H1 (cell line): Measurements from ENCODE around the gene MPPED1. TPM values are rescaled to one million over a fixed set of nuclear protein-coding genes. Genes with fewer than 3 reads are reported as not detected.

Experiments
- HDAC6 ChIP-seq: IDR thresholded peaks from one replicate; pipeline ENCODE4 v1.7.1; 2012; ENCODE audit warnings: low read depth, mild to moderate bottlenecking, inconsistent platforms, low read length, moderate library complexity
- KDM1A ChIP-seq: fragments of 200-600, 300-600 bp; sonication (generic); IDR thresholded peaks from 2 replicates; pipeline ENCODE4 v1.7.1; 2016; ENCODE audit warnings: mild to moderate bottlenecking, low read length, borderline replicate concordance
- YY1 ChIP-seq: IDR thresholded peaks from 2 replicates; pipeline ENCODE4 v1.6.1; 2011; ENCODE audit warnings: low read depth, mild to moderate bottlenecking, low read length
- polyA plus RNA-seq, 7 experiments: library from polyadenylated mRNA; depleted of rRNA in 3 of 7; stranded (reverse) in 5 of 7; unstranded in 2 of 7; fragments of >200 nt in 5 of 7; fragments of 200-250 nt in 2 of 7; gene quantifications; 1 replicate in 5 of 7; 2 replicates in 1 of 7; 4 replicates in 1 of 7; pipeline versions ENCODE4 v1.2.1 to v1.2.3, GENCODE V29; 2011 to 2013; ENCODE audit warnings: missing spikeins in 2 of 7, mixed read lengths in 2 of 7
- total RNA-seq: library from RNA; stranded (reverse); fragmentation: NEBNext Ultra II Directional; extraction: Animal tissue kit (Norgen Biotek cat#: 25700); gene quantifications from 2 replicates; pipeline ENCODE4 v1.2.1, GENCODE V29; 2021

Gene MPPED1
- total and polyA plus RNA-seq, 2 of the 8 experiments (the other 6 are each of a cell fraction or from before 2014, with no cell fraction given), result 0.29 to 0.37 TPM

DNA sequence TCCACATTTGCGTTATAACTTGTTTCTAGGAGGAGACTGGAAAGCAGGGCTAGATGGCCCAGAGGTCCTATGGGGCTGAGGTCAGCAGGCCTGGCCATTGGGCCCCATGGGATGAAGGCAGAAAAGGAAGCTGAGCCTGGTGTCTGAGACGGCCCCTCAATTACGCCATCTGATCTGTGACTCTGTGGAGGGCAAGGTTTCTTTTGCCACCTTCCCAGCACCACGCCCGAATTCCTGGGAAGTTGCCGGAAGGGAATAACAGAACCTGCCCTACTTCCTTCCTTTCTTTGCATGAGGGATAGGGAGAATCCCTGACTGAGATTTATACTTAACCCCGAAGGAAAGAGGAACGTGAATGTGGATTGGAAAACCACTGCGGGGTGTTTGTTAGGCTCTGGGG is 118.1 kb downstream of the MPPED1 start (continued):
- TF ChIP-seq YY1, result no peak
- no peak for TF ChIP-seq KDM1A
- no peak for TF ChIP-seq HDAC6
